K562 (cell line): ENCODE results near the gene CRTC3. TPM values are rescaled to one million over a fixed set of nuclear protein-coding genes. Genes with fewer than 3 reads are reported as not detected.

Experiments used
- ATAC-seq: fragments of 200-7000 bp; cut with Tn5 transposase; 3 replicates; pipeline ENCODE4 v1.9.1; 2020; ENCODE audit warnings: moderate library complexity
- BruUV-seq: library from RNA; stranded (reverse); fragments of 400-500 nt; replicated peaks from 2 replicates; lab custom pipeline; 2021; lab: Mats Ljungman, UMichigan
- CTCF ChIA-PET: fragments of 300-600 bp; formaldehyde crosslinking; extraction: SDS; loops from one replicate; lab custom pipeline; 2021; ENCODE audit warnings: low intra/inter-chr PET ratio; lab: Yijun Ruan, JAX
- POLR2A ChIA-PET: fragments of 300-600, 350-650 bp; sonication (Branson Sonifier 250); formaldehyde crosslinking; extraction: SDS; loops from one replicate; lab custom pipeline; 2021; ENCODE audit warnings: antibody characterized with exemption, inconsistent platforms; lab: Yijun Ruan, JAX
- DNase-seq, 4 experiments: peaks; one replicate each; pipeline versions ENCODE4 v3.0.0 to v3.0.0-alpha.2; 2011 to 2018; ENCODE audit warnings: low spot score in 3 of 4, mixed read lengths in 3 of 4; ENCODE audit errors: extremely low read depth in 1 of 4
- FAIRE-seq: peaks from 2 replicates; lab custom pipeline; 2011; peaks lifted over from hg19 to GRCh38; lab: Jason Lieb, UNC
- H2AFZ ChIP-seq: 2 replicates; pipeline ENCODE4 v1.6.0; 2011; ENCODE audit warnings: low read depth, low read length, control low read depth, inconsistent platforms
- H3K27ac ChIP-seq: fragments of 200-600 bp; 3 replicates; pipeline ENCODE4 v1.8.0; 2011; ENCODE audit warnings: low read depth, mild to moderate bottlenecking, control low read depth, inconsistent platforms, low read length, moderate library complexity, mixed read lengths; ENCODE audit errors: extremely low read depth
- H3K27me3 ChIP-seq, 2 experiments: fragments of 300-600 bp in 1 of 2; 2 replicates in 1 of 2; 3 replicates in 1 of 2; pipeline versions ENCODE4 v1.6.0 to v1.8.0; 2011; ENCODE audit warnings: inconsistent platforms in 2 of 2, low read length in 2 of 2, mild to moderate bottlenecking in 1 of 2, mixed read lengths in 1 of 2, moderate library complexity in 1 of 2; ENCODE audit not compliant: control insufficient read depth in 2 of 2, insufficient read depth in 2 of 2
- H3K36me3 ChIP-seq: fragments of 300-600 bp; 3 replicates; pipeline ENCODE4 v1.8.0; 2011; ENCODE audit warnings: mild to moderate bottlenecking, low read length, inconsistent platforms; ENCODE audit not compliant: control insufficient read depth, insufficient read depth
- H3K4me1 ChIP-seq, 2 experiments: fragments of 200-600 bp in 1 of 2; replicated peaks in 1 of 2; 2 replicates in 1 of 2; 3 replicates in 1 of 2; pipeline versions ENCODE4 v1.5.1 to v1.8.0; 2011; ENCODE audit warnings: inconsistent platforms in 2 of 2, low read length in 2 of 2, mild to moderate bottlenecking in 1 of 2, mixed read lengths in 1 of 2, moderate library complexity in 1 of 2; ENCODE audit not compliant: control insufficient read depth in 2 of 2, insufficient read depth in 2 of 2
- H3K4me2 ChIP-seq: 2 replicates; pipeline ENCODE4 v1.6.1; 2011; ENCODE audit warnings: low read length, control low read depth, inconsistent platforms, mixed read lengths; ENCODE audit not compliant: insufficient read depth
- H3K4me3 ChIP-seq: fragments of 200-600 bp; sonication (generic), shearing (Covaris generic); 2 replicates; pipeline ENCODE4 v1.5.1; 2016; ENCODE audit warnings: control low read depth, inconsistent platforms
- H3K79me2 ChIP-seq: fragments of 200-600 bp; 3 replicates; pipeline ENCODE4 v1.8.0; 2011; ENCODE audit warnings: low read length, inconsistent platforms; ENCODE audit not compliant: control insufficient read depth, insufficient read depth
- H3K9ac ChIP-seq, 2 experiments: 2 replicates each; pipeline versions ENCODE4 v1.6.0 to v1.6.1; 2011; ENCODE audit warnings: low read depth in 2 of 2, low read length in 2 of 2, control low read depth in 1 of 2, inconsistent platforms in 1 of 2, mild to moderate bottlenecking in 1 of 2, mixed read lengths in 1 of 2; ENCODE audit not compliant: insufficient read depth in 1 of 2
- H3K9me1 ChIP-seq: one replicate; pipeline ENCODE4 v1.6.0; 2011; ENCODE audit warnings: inconsistent platforms, mild to moderate bottlenecking, low read length, moderate library complexity; ENCODE audit not compliant: control insufficient read depth, insufficient read depth
- H3K9me3 ChIP-seq: replicated peaks from 2 replicates; pipeline ENCODE4 v1.5.1; 2011; ENCODE audit warnings: low read depth, low read length, inconsistent platforms; ENCODE audit not compliant: control insufficient read depth, insufficient read depth
- H4K20me1 ChIP-seq: replicated peaks from 2 replicates; pipeline ENCODE4 v1.6.1; 2011; ENCODE audit warnings: low read length, inconsistent platforms, mixed read lengths; ENCODE audit not compliant: control insufficient read depth, insufficient read depth
- CBX2 ChIP-seq: fragments of 200-600 bp; sonication (generic); IDR thresholded peaks from one replicate; pipeline ENCODE4 v1.6.1; 2012; ENCODE audit warnings: mild to moderate bottlenecking, low read length, inconsistent platforms; ENCODE audit not compliant: insufficient read depth, poor library complexity, severe bottlenecking
- ELK3 ChIP-seq: fragments of 450-650 bp; formaldehyde crosslinking; IDR thresholded peaks from 2 replicates; pipeline ENCODE4 v1.4.0; 2020; ENCODE audit warnings: mild to moderate bottlenecking
- ETV1 ChIP-seq: fragments of 450-650 bp; conservative IDR thresholded peaks from 2 replicates; pipeline ENCODE4 v1.6.1; 2016; ENCODE audit warnings: missing genetic modification characterization, control low read depth, low read depth, missing compliant biosample characterization
- FOXK2 ChIP-seq, 2 experiments: fragments of 450-650 bp; IDR thresholded peaks in 1 of 2; conservative IDR thresholded peaks in 1 of 2; 2 replicates each; pipeline ENCODE4 v1.6.1; 2016; ENCODE audit warnings: low read depth in 2 of 2, mild to moderate bottlenecking in 1 of 2
- FOXM1 ChIP-seq, 2 experiments: fragments of 450-650 bp in 1 of 2; sonication (generic) in 1 of 2; formaldehyde crosslinking in 1 of 2; IDR thresholded peaks; 2 replicates each; pipeline versions ENCODE4 v1.6.1 to v1.9.0; 2017 to 2022; ENCODE audit warnings: low read depth in 2 of 2, mild to moderate bottlenecking in 2 of 2, missing genetic modification reagents in 1 of 2, moderate library complexity in 1 of 2
- HMGXB4 ChIP-seq: sonication (generic); formaldehyde crosslinking; IDR thresholded peaks from 2 replicates; pipeline ENCODE4 v1.8.1; 2023; ENCODE audit warnings: mild to moderate bottlenecking, missing genetic modification reagents
- L3MBTL2 ChIP-seq: fragments of 450-650 bp; IDR thresholded peaks from 2 replicates; pipeline ENCODE4 v1.6.1; 2016; ENCODE audit warnings: mild to moderate bottlenecking, moderate library complexity
- PHTF2 ChIP-seq: fragments of 250-450 bp; sonication (Bioruptor Pico); IDR thresholded peaks from 2 replicates; pipeline ENCODE4 v1.5.0; 2021; ENCODE audit warnings: mild to moderate bottlenecking
- THAP7 ChIP-seq: fragments of 250-450 bp; sonication (Bioruptor Pico); IDR thresholded peaks from 2 replicates; pipeline ENCODE4 v1.5.0; 2021
- TSC22D4 ChIP-seq: fragments of 450-650 bp; IDR thresholded peaks from 2 replicates; pipeline ENCODE4 v1.6.1; 2016; ENCODE audit warnings: missing genetic modification characterization, missing biosample characterization, control low read depth
- U2AF1 ChIP-seq: fragments of 200-400 bp; formaldehyde crosslinking; optimal IDR thresholded peaks from 2 replicates; pipeline ENCODE3; 2017; ENCODE audit warnings: mild to moderate bottlenecking, low read depth, low read length, moderate library complexity
- ZNF24 ChIP-seq: fragments of 450-650 bp; IDR thresholded peaks from 2 replicates; pipeline ENCODE4 v1.6.1; 2016
- ZNF586 ChIP-seq: fragments of 450-650 bp; formaldehyde crosslinking; conservative IDR thresholded peaks from 2 replicates; pipeline ENCODE4 v1.4.0; 2020; ENCODE audit warnings: mild to moderate bottlenecking, moderate library complexity
- WGBS: fragments of 100-300 bp; shearing (Covaris generic); methylation state at CpG from one replicate; pipeline ENCODE4 v1.1.6; 2016; ENCODE audit warnings: low coverage, mixed read lengths; ENCODE audit not compliant: insufficient coverage; ENCODE audit errors: missing lambda C conversion rate; 5-methylcytosine and 5-hydroxymethylcytosine counted together
- in situ Hi-C: fragments of 300-500 bp; cut with MboI; formaldehyde crosslinking; loops from 4 replicates; pipeline ENCODE4 v1.15.0; 2018; ENCODE audit warnings: inconsistent platforms, mixed read lengths
- intact Hi-C: fragments of 100-400 bp; cut with micrococcal nuclease; formaldehyde crosslinking; loops from 2 replicates; pipeline ENCODE4 v1.14.2; 2022
- polyA plus RNA-seq, 8 experiments: library from polyadenylated mRNA; depleted of rRNA in 4 of 8; stranded (reverse) in 5 of 8; unstranded in 3 of 8; fragments of >200 nt; fragmentation: Nextera tagmentation in 2 of 8; fragmentation: Illumina TruSeq in 1 of 8; extraction: Ambion mirVana in 2 of 8; extraction: Trizol in 1 of 8; gene quantifications; 2 replicates each; pipeline versions ENCODE4 v1.2.1 to v1.2.3, GENCODE V29; 2011 to 2014; ENCODE audit warnings: inconsistent platforms in 1 of 8, missing spikeins in 1 of 8
- total RNA-seq, 7 experiments: library from RNA; depleted of rRNA in 6 of 7; stranded (reverse); fragments of >200 nt in 6 of 7; fragmentation: Illumina TruSeq in 2 of 7; extraction: Trizol in 2 of 7; gene quantifications; 2 replicates each; pipeline versions ENCODE4 v1.2.1 to v1.2.3, GENCODE V29; 2011 to 2021; ENCODE audit warnings: low replicate concordance in 1 of 7

Gene CRTC3
- total and polyA plus RNA-seq, 9 of the 15 experiments (the other 6 are each of a cell fraction or from before 2014, with no cell fraction given) = 1.2 to 19.0 (median 11.6) TPM

GRCh38 chr15:90691982-90692773 lies 162.5 kb downstream of the CRTC3 start:
- Histone ChIP-seq H2AFZ (no peak overlapping the region), H3K27me3 (no peaks in the 10 kb centered on the region), H3K4me1 (no peaks in the 10 kb centered on the region; a peak in 1 of 5 replicates), H3K27ac (no peak overlapping the region), H3K9ac (no peak overlapping the region), H3K9me1 (no peaks in the 10 kb centered on the region), H3K4me3 (no peak overlapping the region), H3K9me3 (no peaks in the 10 kb centered on the region; the same call in 1 of the 2 replicates), H4K20me1 (no peaks in the 10 kb centered on the region), H3K79me2 (no peaks in the 10 kb centered on the region), H3K36me3 (no peaks in the 10 kb centered on the region; the same call in 2 of the 3 replicates), H3K4me2 (no peak overlapping the region)
- ATAC-seq (no peak), FAIRE-seq (no peak), DNase-seq (no peak)
- no TSS peak for BruUV-seq
- 61% methylated on average over 4 of the region's 4 CpGs for WGBS
- CTCF ChIA-PET = interaction anchor here (0.7 kb wide), 1 partner anchor 211 kb away, joined by 3 read pairs; no protein-coding TSS in a partner anchor
- in situ Hi-C loops (loop anchor here (10.0 kb wide), 1 partner anchor 47 kb away; no protein-coding TSS in a partner anchor), intact Hi-C loops (loop anchor here (5.0 to 10.0 kb wide), 3 partner anchors 195 to 370 kb away; no protein-coding TSS in a partner anchor)
- POLR2A ChIA-PET = no interaction called here
- TF ChIP-seq ZNF586 (no peak), ELK3 (CRISPR knock-in tag) (no peak), FOXM1 (IDR thresholded peaks at IDR 0.05; ENCODE audit: low read depth) (no peak), FOXM1 (CRISPR knock-in tag; IDR thresholded peaks at IDR 0.05; ENCODE audit: low read depth) (no peak), U2AF1 (no peak), THAP7 (no peak), CBX2 (no peak), TSC22D4 (tag) (no peak), PHTF2 (CRISPR knock-in tag) (no peak), HMGXB4 (CRISPR knock-in tag) (no peak), ETV1 (no peak), L3MBTL2 (no peak), FOXK2 (conservative IDR thresholded peaks at IDR 0.05 in 1 of 2, IDR thresholded peaks at IDR 0.05 in 1 of 2; ENCODE audit: low read depth in 2 of 2) (no peak), ZNF24 (no peak)
